OCI-LY7 (cell line): ENCODE results near the gene ZNFX1.

Experiments
- CTCF ChIP-seq: fragments of 200-600 bp; sonication (generic); conservative IDR thresholded peaks from 2 replicates; pipeline ENCODE4 v1.5.1; 2014; ENCODE audit warnings: mild to moderate bottlenecking, antibody characterized with exemption, low read length, moderate library complexity, mixed read lengths
- EZH2phosphoT487 ChIP-seq: fragments of 200-600 bp; sonication (generic); IDR thresholded peaks from 2 replicates; pipeline ENCODE4 v1.6.1; 2018; ENCODE audit warnings: low read depth, borderline replicate concordance, mild to moderate bottlenecking, mixed run types, antibody characterized with exemption, low read length, moderate library complexity, mixed read lengths

GRCh38 chr20:49228676-49229075, 49.2 kb downstream of the ZNFX1 start:
- no peak for TF ChIP-seq CTCF
- no peak for TF ChIP-seq EZH2phosphoT487
